NCI-H1092 treated with DMSO at 0.1 percent for 48 hours (cell line): ENCODE measurements around the gene MTHFD1L.
A peak's percentile ranks its signal among the peaks of the same experiment; 100 is the strongest.

Source experiments
- DNase-seq: peaks from one replicate; lab custom pipeline; 2025; lab: John Stamatoyannopoulos, UW

Gene MTHFD1L

GRCh38 chr6:150991487-150991886 is 126.0 kb downstream of the MTHFD1L start:
- no peak for DNase-seq

- DNase-seq: no peak
These were observed 126.8 kb downstream of the MTHFD1L start for GRCh38 chr6:150992262-150992661.

GRCh38 chr6:150992703-150993102 is 127.2 kb downstream of the MTHFD1L start:
- DNase-seq: no peak

GRCh38 chr6:150993253-150993652 is 127.8 kb downstream of the MTHFD1L start:
- no peak for DNase-seq

- no peak for DNase-seq
These were observed 128.5 kb downstream of the MTHFD1L start for GRCh38 chr6:150994026-150994425.

GRCh38 chr6:150996968-150997367 is 131.5 kb downstream of the MTHFD1L start:
- DNase-seq: no peak

- DNase-seq: no peak
These were observed 133.6 kb downstream of the MTHFD1L start for GRCh38 chr6:150999107-150999506.

GRCh38 chr6:150999576-150999975 is 134.1 kb downstream of the MTHFD1L start:
- no peak for DNase-seq

- no peak for DNase-seq
These were observed 136.0 kb downstream of the MTHFD1L start for GRCh38 chr6:151001387-151002056.

GRCh38 chr6:151002057-151002450 is 136.6 kb downstream of the MTHFD1L start:
- DNase-seq: no peak

GRCh38 chr6:151002491-151002935 is 137.0 kb downstream of the MTHFD1L start:
- DNase-seq: no peak

GRCh38 chr6:151004383-151005024 is 139.0 kb downstream of the MTHFD1L start:
- peak; percentile 37 for DNase-seq

GRCh38 chr6:151005164-151005563 is 139.7 kb downstream of the MTHFD1L start:
- no peak for DNase-seq

GRCh38 chr6:151005896-151006632 is 140.6 kb downstream of the MTHFD1L start:
- DNase-seq: no peak

- DNase-seq: no peak
These were observed 141.6 kb downstream of the MTHFD1L start for GRCh38 chr6:151007076-151007475.

- DNase-seq: no peak
These were observed 142.4 kb downstream of the MTHFD1L start for GRCh38 chr6:151007922-151008321.

GRCh38 chr6:151008425-151008824 is 142.9 kb downstream of the MTHFD1L start:
- DNase-seq: no peak

GRCh38 chr6:151009576-151009975 is 144.1 kb downstream of the MTHFD1L start:
- DNase-seq: no peak

- no peak for DNase-seq
These were observed 144.6 kb downstream of the MTHFD1L start for GRCh38 chr6:151010071-151010470.

GRCh38 chr6:151012321-151013294 is 147.1 kb downstream of the MTHFD1L start:
- no peak for DNase-seq

GRCh38 chr6:151014404-151015100 is 149.1 kb downstream of the MTHFD1L start:
- DNase-seq: peak; percentile 63
